ENCODE results near the gene SPRR3.

SPRR3 gene

GRCh38 chr1:153001382-153001781 is at the start of gene SPRR3:
TSS of gene SPRR3 (plus strand) at chr1:153001749. CDS start at chr1:153003021, 1,272 bp downstream.
- TF ChIP-seq CTCF (IDR thresholded peaks at IDR 0.05; ENCODE audit: borderline replicate concordance, insufficient read depth, low read depth, low read length) = no peak
- no peak within 1 kb of the TSS for H3K4me3 ChIP-seq (ENCODE audit: low read depth, low read length)

GRCh38 chr1:152953761-152954160 is 47.8 kb upstream of the SPRR3 start:
- TF ChIP-seq CTCF (IDR thresholded peaks at IDR 0.05; ENCODE audit: borderline replicate concordance, insufficient read depth, low read depth, low read length) = no peak

GRCh38 chr1:152954436-152954835 is 47.1 kb upstream of the SPRR3 start:
- no peak for TF ChIP-seq CTCF (IDR thresholded peaks at IDR 0.05; ENCODE audit: borderline replicate concordance, insufficient read depth, low read depth, low read length)
- H3K4me3 ChIP-seq (ENCODE audit: low read depth, low read length) = no peak overlapping the region

More at GRCh38 chr1:152953761-152954160, 47.8 kb upstream of the SPRR3 start:
- no peak overlapping the region for H3K4me3 ChIP-seq (ENCODE audit: low read depth, low read length)

GRCh38 chr1:152957561-152957960 is 44.0 kb upstream of the SPRR3 start:
- no peak overlapping the region for H3K4me3 ChIP-seq (ENCODE audit: low read depth, low read length)
- TF ChIP-seq CTCF (IDR thresholded peaks at IDR 0.05; ENCODE audit: borderline replicate concordance, insufficient read depth, low read depth, low read length) = no peak

GRCh38 chr1:152959273-152959672 is 42.3 kb upstream of the SPRR3 start:
- H3K4me3 ChIP-seq (ENCODE audit: low read depth, low read length) = no peak overlapping the region
- TF ChIP-seq CTCF (IDR thresholded peaks at IDR 0.05; ENCODE audit: borderline replicate concordance, insufficient read depth, low read depth, low read length) = no peak

GRCh38 chr1:152959801-152960451 is 41.6 kb upstream of the SPRR3 start:
- no peak for TF ChIP-seq CTCF (IDR thresholded peaks at IDR 0.05; ENCODE audit: borderline replicate concordance, insufficient read depth, low read depth, low read length)

GRCh38 chr1:152960452-152961044 is 41.0 kb upstream of the SPRR3 start:
- TF ChIP-seq CTCF (IDR thresholded peaks at IDR 0.05; ENCODE audit: borderline replicate concordance, insufficient read depth, low read depth, low read length) = peak; percentile 69
- H3K4me3 ChIP-seq (ENCODE audit: low read depth, low read length) = no peak overlapping the region

More at GRCh38 chr1:152959801-152960451, 41.6 kb upstream of the SPRR3 start:
- no peak overlapping the region for H3K4me3 ChIP-seq (ENCODE audit: low read depth, low read length)
